WTC11 (cell line): ENCODE data around the gene PSEN2. TPM values are rescaled to one million over a fixed set of nuclear protein-coding genes. Genes with fewer than 3 reads are reported as not detected.

Experiments
- ATAC-seq: fragments of 200-7000 bp; cut with Tn5 transposase; 2 replicates; pipeline ENCODE4 v1.10.0; 2021; ENCODE audit warnings: mild to moderate bottlenecking, moderate library complexity
- CTCF ChIA-PET: fragments of 300-600 bp; sonication (Branson Sonifier 250); formaldehyde crosslinking; loops from one replicate; lab custom pipeline; 2021; ENCODE audit warnings: antibody characterized with exemption; lab: Charles Lee
- POLR2A ChIA-PET: fragments of 350-600 bp; sonication (Branson Sonifier 250); formaldehyde crosslinking; loops from one replicate; lab custom pipeline; 2021; ENCODE audit warnings: antibody characterized with exemption; lab: Charles Lee
- DNase-seq: peaks from one replicate; pipeline ENCODE4 v3.0.0; 2021; ENCODE audit warnings: low spot score
- H3K27ac Mint-ChIP-seq: 2 replicates; pipeline ENCODE4 v1.8.0; 2021; ENCODE audit warnings: mixed read lengths
- H3K27me3 Mint-ChIP-seq: 2 replicates; pipeline ENCODE4 v1.8.0; 2021; ENCODE audit warnings: low read depth, mild to moderate bottlenecking, moderate library complexity, mixed read lengths
- H3K36me3 Mint-ChIP-seq: 2 replicates; pipeline ENCODE4 v1.8.0; 2021; ENCODE audit warnings: mixed read lengths
- H3K4me1 Mint-ChIP-seq: 2 replicates; pipeline ENCODE4 v1.8.0; 2022; ENCODE audit warnings: mixed read lengths
- H3K4me3 Mint-ChIP-seq: 2 replicates; pipeline ENCODE4 v1.8.0; 2021; ENCODE audit warnings: mild to moderate bottlenecking, moderate library complexity, mixed read lengths
- H3K9me3 Mint-ChIP-seq: 2 replicates; pipeline ENCODE4 v1.8.0; 2021; ENCODE audit warnings: mixed read lengths
- CREM ChIP-seq: sonication (generic); formaldehyde crosslinking; IDR thresholded peaks from 2 replicates; pipeline ENCODE4 v1.8.1; 2022; ENCODE audit warnings: mild to moderate bottlenecking, missing genetic modification reagents, moderate library complexity
- ETV6 ChIP-seq: sonication (generic); formaldehyde crosslinking; IDR thresholded peaks from 2 replicates; pipeline ENCODE4 v1.8.1; 2022; ENCODE audit warnings: mild to moderate bottlenecking, missing genetic modification reagents
- GRHL2 ChIP-seq: fragments of 250-450 bp; sonication (Bioruptor Pico); IDR thresholded peaks from 2 replicates; pipeline ENCODE4 v1.8.0; 2022; ENCODE audit warnings: mild to moderate bottlenecking, moderate library complexity; ENCODE audit not compliant: insufficient replicate concordance, severe bottlenecking
- MXD4 ChIP-seq: fragments of 250-450 bp; sonication (Bioruptor Pico); IDR thresholded peaks from 2 replicates; pipeline ENCODE4 v1.8.0; 2021; ENCODE audit warnings: mild to moderate bottlenecking, moderate library complexity, borderline replicate concordance
- NFYB ChIP-seq: sonication (generic); formaldehyde crosslinking; conservative IDR thresholded peaks from 2 replicates; pipeline ENCODE4 v1.8.0; 2022; ENCODE audit warnings: low read depth, missing genetic modification reagents
- SMAD3 ChIP-seq: sonication (generic); formaldehyde crosslinking; IDR thresholded peaks from 2 replicates; pipeline ENCODE4 v1.8.0; 2022; ENCODE audit warnings: missing genetic modification reagents, mild to moderate bottlenecking, borderline replicate concordance
- SOX15 ChIP-seq: fragments of 250-450 bp; sonication (Bioruptor Pico); IDR thresholded peaks from 2 replicates; pipeline ENCODE4 v1.9.0; 2021; ENCODE audit warnings: mild to moderate bottlenecking
- ZBTB21 ChIP-seq: sonication (generic); formaldehyde crosslinking; IDR thresholded peaks from 2 replicates; pipeline ENCODE4 v1.8.1; 2023; ENCODE audit warnings: mild to moderate bottlenecking, missing genetic modification reagents, borderline replicate concordance
- ZNF219 ChIP-seq: sonication (generic); formaldehyde crosslinking; IDR thresholded peaks from 2 replicates; pipeline ENCODE4 v1.8.0; 2023; ENCODE audit warnings: missing genetic modification reagents, mild to moderate bottlenecking, borderline replicate concordance
- ZNF317 ChIP-seq: sonication (generic); formaldehyde crosslinking; IDR thresholded peaks from 2 replicates; pipeline ENCODE4 v1.8.1; 2023; ENCODE audit warnings: low read depth, mild to moderate bottlenecking, moderate library complexity, missing genetic modification reagents, borderline replicate concordance
- ZNF396 ChIP-seq: fragments of 250-450 bp; sonication (Bioruptor Pico); IDR thresholded peaks from 2 replicates; pipeline ENCODE4 v1.8.0; 2021; ENCODE audit warnings: mild to moderate bottlenecking, moderate library complexity, borderline replicate concordance
- ZNF416 ChIP-seq: fragments of 250-450 bp; sonication (Bioruptor Pico); IDR thresholded peaks from 2 replicates; pipeline ENCODE4 v1.9.0; 2021; ENCODE audit warnings: mild to moderate bottlenecking, inconsistent platforms
- total RNA-seq: library from RNA; stranded (reverse); gene quantifications from 3 replicates; pipeline ENCODE4 v1.2.3, GENCODE V29; 2021
- TF ChIP-seq, protein P1 (sequence below): sonication (generic); formaldehyde crosslinking; IDR thresholded peaks from 2 replicates; pipeline ENCODE4 v1.8.0; 2023; ENCODE audit warnings: missing genetic modification reagents
- TF ChIP-seq, protein P2 (sequence below): sonication (generic); formaldehyde crosslinking; IDR thresholded peaks from 2 replicates; pipeline ENCODE4 v1.8.1; 2023; ENCODE audit warnings: mild to moderate bottlenecking, moderate library complexity, missing genetic modification reagents
- TF ChIP-seq, protein P3 (sequence below): sonication (generic); formaldehyde crosslinking; IDR thresholded peaks from 2 replicates; pipeline ENCODE4 v1.8.0; 2022; ENCODE audit warnings: missing genetic modification reagents
- TF ChIP-seq, protein P4 (sequence below): sonication (generic); formaldehyde crosslinking; IDR thresholded peaks from 2 replicates; pipeline ENCODE4 v1.8.1; 2022; ENCODE audit warnings: low read depth, mild to moderate bottlenecking, moderate library complexity, missing genetic modification reagents, borderline replicate concordance
- TF ChIP-seq, protein P5 (sequence below): sonication (generic); formaldehyde crosslinking; IDR thresholded peaks from 2 replicates; pipeline ENCODE4 v1.8.0; 2022; ENCODE audit warnings: mild to moderate bottlenecking, missing genetic modification reagents
- TF ChIP-seq, protein P6 (sequence below): sonication (generic); formaldehyde crosslinking; IDR thresholded peaks from 2 replicates; pipeline ENCODE4 v1.8.1; 2022; ENCODE audit warnings: missing genetic modification reagents, borderline replicate concordance

PSEN2 gene
- total RNA-seq, 1 experiment from 2014 or later, result 18.4 TPM

DNA sequence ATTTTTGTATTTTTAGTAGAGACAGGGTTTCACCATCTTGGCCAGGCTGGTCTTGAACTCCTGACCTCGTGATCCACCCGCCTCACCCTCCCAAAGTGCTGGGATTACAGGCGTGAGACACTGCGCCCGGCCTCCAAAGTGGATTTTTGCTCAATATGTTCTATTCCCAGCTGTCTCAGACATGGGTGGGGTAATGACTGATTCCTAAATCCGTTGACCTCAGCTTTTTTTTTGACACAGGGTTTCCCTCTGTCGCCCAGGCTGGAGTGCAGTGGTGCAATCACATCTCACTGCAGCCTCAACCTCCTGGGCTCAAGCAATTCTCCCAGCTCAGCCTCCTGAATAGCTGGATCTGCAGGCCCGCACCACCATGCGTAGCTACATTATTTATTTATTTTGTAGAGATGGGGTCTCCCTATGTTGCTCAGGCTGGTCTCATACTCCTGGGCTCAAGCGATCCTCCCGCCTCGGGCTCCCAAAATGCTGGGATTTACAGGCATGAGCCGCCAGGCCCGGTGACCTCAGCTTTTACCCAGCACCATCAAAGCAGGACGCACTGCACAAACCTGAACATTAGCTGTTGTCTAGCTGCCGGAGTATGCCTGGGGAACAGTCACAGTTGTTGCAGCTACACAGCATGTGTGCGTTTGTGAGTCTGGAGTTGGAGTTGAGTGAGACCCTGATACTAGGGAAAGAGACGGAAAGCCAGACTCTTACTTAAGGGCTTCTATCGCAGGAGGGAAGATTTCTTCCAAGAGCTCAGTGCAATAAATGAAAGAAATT lies 43.7 kb upstream of the PSEN2 start:
- ATAC-seq, result no peak
- Mint-ChIP-seq H3K4me1 (peaks cover 13% of the 10 kb centered on the region), H3K9me3 (peaks cover 5% of the 10 kb centered on the region), H3K36me3 (no peaks in the 10 kb centered on the region), H3K27ac (no peak overlapping the region), H3K27me3 (peaks cover 2% of the 10 kb centered on the region; the same call in 1 of the 2 replicates), H3K4me3 (no peak overlapping the region)
- CTCF ChIA-PET, result interaction anchor here (0.5 to 4.4 kb wide), 14 partner anchors 10 to 279 kb away, joined by 3 to 40 read pairs (median 4); partner anchors contain the start of gene STUM
- DNase-seq, result no peak
- TF ChIP-seq ZNF416 (CRISPR knock-in tag) (no peak), ZNF317 (CRISPR knock-in tag) (no peak), SOX15 (no peak), ZNF396 (CRISPR knock-in tag) (no peak), ZNF219 (CRISPR knock-in tag) (no peak), SMAD3 (no peak), GRHL2 (no peak), CREM (no peak), NFYB (CRISPR knock-in tag) (no peak), ETV6 (no peak), MXD4 (no peak), ZBTB21 (CRISPR knock-in tag) (no peak)
- TF ChIP-seq, protein P1, sequence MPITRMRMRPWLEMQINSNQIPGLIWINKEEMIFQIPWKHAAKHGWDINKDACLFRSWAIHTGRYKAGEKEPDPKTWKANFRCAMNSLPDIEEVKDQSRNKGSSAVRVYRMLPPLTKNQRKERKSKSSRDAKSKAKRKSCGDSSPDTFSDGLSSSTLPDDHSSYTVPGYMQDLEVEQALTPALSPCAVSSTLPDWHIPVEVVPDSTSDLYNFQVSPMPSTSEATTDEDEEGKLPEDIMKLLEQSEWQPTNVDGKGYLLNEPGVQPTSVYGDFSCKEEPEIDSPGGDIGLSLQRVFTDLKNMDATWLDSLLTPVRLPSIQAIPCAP (CRISPR knock-in tag), result no peak
- TF ChIP-seq, protein P2, sequence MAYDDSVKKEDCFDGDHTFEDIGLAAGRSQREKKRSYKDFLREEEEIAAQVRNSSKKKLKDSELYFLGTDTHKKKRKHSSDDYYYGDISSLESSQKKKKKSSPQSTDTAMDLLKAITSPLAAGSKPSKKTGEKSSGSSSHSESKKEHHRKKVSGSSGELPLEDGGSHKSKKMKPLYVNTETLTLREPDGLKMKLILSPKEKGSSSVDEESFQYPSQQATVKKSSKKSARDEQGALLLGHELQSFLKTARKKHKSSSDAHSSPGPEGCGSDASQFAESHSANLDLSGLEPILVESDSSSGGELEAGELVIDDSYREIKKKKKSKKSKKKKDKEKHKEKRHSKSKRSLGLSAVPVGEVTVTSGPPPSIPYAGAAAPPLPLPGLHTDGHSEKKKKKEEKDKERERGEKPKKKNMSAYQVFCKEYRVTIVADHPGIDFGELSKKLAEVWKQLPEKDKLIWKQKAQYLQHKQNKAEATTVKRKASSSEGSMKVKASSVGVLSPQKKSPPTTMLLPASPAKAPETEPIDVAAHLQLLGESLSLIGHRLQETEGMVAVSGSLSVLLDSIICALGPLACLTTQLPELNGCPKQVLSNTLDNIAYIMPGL (CRISPR knock-in tag), result no peak
- TF ChIP-seq, protein P3, sequence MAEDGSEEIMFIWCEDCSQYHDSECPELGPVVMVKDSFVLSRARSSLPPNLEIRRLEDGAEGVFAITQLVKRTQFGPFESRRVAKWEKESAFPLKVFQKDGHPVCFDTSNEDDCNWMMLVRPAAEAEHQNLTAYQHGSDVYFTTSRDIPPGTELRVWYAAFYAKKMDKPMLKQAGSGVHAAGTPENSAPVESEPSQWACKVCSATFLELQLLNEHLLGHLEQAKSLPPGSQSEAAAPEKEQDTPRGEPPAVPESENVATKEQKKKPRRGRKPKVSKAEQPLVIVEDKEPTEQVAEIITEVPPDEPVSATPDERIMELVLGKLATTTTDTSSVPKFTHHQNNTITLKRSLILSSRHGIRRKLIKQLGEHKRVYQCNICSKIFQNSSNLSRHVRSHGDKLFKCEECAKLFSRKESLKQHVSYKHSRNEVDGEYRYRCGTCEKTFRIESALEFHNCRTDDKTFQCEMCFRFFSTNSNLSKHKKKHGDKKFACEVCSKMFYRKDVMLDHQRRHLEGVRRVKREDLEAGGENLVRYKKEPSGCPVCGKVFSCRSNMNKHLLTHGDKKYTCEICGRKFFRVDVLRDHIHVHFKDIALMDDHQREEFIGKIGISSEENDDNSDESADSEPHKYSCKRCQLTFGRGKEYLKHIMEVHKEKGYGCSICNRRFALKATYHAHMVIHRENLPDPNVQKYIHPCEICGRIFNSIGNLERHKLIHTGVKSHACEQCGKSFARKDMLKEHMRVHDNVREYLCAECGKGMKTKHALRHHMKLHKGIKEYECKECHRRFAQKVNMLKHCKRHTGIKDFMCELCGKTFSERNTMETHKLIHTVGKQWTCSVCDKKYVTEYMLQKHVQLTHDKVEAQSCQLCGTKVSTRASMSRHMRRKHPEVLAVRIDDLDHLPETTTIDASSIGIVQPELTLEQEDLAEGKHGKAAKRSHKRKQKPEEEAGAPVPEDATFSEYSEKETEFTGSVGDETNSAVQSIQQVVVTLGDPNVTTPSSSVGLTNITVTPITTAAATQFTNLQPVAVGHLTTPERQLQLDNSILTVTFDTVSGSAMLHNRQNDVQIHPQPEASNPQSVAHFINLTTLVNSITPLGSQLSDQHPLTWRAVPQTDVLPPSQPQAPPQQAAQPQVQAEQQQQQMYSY (CRISPR knock-in tag), result no peak
- TF ChIP-seq, protein P4, sequence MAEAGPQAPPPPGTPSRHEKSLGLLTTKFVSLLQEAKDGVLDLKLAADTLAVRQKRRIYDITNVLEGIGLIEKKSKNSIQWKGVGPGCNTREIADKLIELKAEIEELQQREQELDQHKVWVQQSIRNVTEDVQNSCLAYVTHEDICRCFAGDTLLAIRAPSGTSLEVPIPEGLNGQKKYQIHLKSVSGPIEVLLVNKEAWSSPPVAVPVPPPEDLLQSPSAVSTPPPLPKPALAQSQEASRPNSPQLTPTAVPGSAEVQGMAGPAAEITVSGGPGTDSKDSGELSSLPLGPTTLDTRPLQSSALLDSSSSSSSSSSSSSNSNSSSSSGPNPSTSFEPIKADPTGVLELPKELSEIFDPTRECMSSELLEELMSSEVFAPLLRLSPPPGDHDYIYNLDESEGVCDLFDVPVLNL (CRISPR knock-in tag), result no peak
- TF ChIP-seq, protein P5, sequence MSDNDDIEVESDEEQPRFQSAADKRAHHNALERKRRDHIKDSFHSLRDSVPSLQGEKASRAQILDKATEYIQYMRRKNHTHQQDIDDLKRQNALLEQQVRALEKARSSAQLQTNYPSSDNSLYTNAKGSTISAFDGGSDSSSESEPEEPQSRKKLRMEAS, result no peak
- POLR2A ChIA-PET, result no interaction called here

DNA sequence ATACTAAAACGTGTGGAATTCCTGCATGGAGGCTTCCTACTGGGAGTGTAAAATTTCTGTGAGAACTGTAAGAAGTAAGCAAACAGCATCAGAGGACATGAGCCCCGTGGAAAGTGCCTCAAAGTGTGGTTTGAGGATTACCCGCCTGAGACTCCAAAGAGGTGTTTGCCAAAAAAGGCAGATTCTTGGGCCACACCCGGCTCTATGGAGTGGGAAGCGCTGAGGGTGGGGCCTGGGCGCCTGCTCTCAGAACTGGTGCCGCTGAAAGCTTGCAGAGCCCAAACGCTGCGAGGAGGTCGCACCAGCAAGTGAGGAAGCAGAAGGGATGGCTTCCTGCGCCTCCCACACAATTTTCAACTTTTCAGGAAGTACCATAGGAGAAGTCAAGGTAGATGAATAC lies 43.0 kb upstream of the PSEN2 start:
- ATAC-seq (peak; percentile 75), DNase-seq (peak; percentile 43)
- no peak overlapping the region for H3K4me3 Mint-ChIP-seq
- peaks cover 2% of the 10 kb centered on the region; the same call in 1 of the 2 replicates for H3K27me3 Mint-ChIP-seq
- peaks cover 5% of the 10 kb centered on the region for H3K9me3 Mint-ChIP-seq
- POLR2A ChIA-PET, result no interaction called here
- CTCF ChIA-PET, result interaction anchor here (0.5 to 4.4 kb wide), 20 partner anchors 11 to 279 kb away, joined by 3 to 40 read pairs (median 4); partner anchors contain the start of gene STUM
- H3K27ac Mint-ChIP-seq, result peak overlapping the region; percentile 74; the same call in 1 of the 2 replicates
- TF ChIP-seq ZNF317 (CRISPR knock-in tag), result no peak
- TF ChIP-seq, protein P6, sequence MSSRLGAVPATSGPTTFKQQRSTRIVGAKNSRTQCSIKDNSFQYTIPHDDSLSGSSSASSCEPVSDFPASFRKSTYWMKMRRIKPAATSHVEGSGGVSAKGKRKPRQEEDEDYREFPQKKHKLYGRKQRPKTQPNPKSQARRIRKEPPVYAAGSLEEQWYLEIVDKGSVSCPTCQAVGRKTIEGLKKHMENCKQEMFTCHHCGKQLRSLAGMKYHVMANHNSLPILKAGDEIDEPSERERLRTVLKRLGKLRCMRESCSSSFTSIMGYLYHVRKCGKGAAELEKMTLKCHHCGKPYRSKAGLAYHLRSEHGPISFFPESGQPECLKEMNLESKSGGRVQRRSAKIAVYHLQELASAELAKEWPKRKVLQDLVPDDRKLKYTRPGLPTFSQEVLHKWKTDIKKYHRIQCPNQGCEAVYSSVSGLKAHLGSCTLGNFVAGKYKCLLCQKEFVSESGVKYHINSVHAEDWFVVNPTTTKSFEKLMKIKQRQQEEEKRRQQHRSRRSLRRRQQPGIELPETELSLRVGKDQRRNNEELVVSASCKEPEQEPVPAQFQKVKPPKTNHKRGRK (CRISPR knock-in tag), result no peak
- TF ChIP-seq, protein P3 (CRISPR knock-in tag), result no peak
- H3K4me1 Mint-ChIP-seq, result peaks cover 13% of the 10 kb centered on the region
- no peaks in the 10 kb centered on the region for H3K36me3 Mint-ChIP-seq
